IPS DF 6.9 (cell line): ENCODE results near the gene ANKFY1.

Experiments used
- DNase-seq: peaks from one replicate; pipeline ENCODE4 v3.0.0-alpha.2; 2013; ENCODE audit warnings: low read depth, low spot score
- H3K27ac ChIP-seq: one replicate; pipeline ENCODE4 v1.5.1; 2013; ENCODE audit warnings: low read length, control low read depth
- H3K27me3 ChIP-seq: 2 replicates; pipeline ENCODE4 v1.6.1; 2013; ENCODE audit warnings: mild to moderate bottlenecking, low read length; ENCODE audit not compliant: control insufficient read depth, insufficient read depth
- H3K36me3 ChIP-seq: 2 replicates; pipeline ENCODE4 v1.6.1; 2013; ENCODE audit warnings: low read length; ENCODE audit not compliant: control insufficient read depth, insufficient read depth
- H3K4me1 ChIP-seq: 2 replicates; pipeline ENCODE4 v1.6.1; 2013; ENCODE audit warnings: low read length; ENCODE audit not compliant: control insufficient read depth, insufficient read depth
- H3K4me3 ChIP-seq: 2 replicates; pipeline ENCODE4 v1.5.1; 2013; ENCODE audit warnings: mild to moderate bottlenecking, low read length
- H3K9me3 ChIP-seq: 2 replicates; pipeline ENCODE4 v1.6.1; 2013; ENCODE audit warnings: low read length, inconsistent platforms; ENCODE audit not compliant: control insufficient read depth, insufficient read depth
- WGBS: extraction: QIAGEN DNeasy Blood & Tissue Kit; methylation state at CpG from one replicate; pipeline ENCODE4 v1.1.7; 2013; ENCODE audit warnings: mixed read lengths, missing lambda C conversion rate; ENCODE audit not compliant: insufficient read length, insufficient coverage; 5-methylcytosine and 5-hydroxymethylcytosine counted together

Gene ANKFY1

GRCh38 chr17:4160294-4160859, 103.4 kb downstream of the ANKFY1 start:
- DNase-seq = no peak
- 100% methylated on average over 4 of the region's 19 CpGs for WGBS
- no peaks in the 10 kb centered on the region for H3K4me1 ChIP-seq
- 0 out of 2 replicates have a peak, but pooled peaks cover 2% of the 10 kb centered on the region for H3K36me3 ChIP-seq
- no peaks in the 10 kb centered on the region for H3K27me3 ChIP-seq
- no peak overlapping the region for H3K27ac ChIP-seq
- H3K9me3 ChIP-seq = no peaks in the 10 kb centered on the region
- no peak overlapping the region for H3K4me3 ChIP-seq

DNA sequence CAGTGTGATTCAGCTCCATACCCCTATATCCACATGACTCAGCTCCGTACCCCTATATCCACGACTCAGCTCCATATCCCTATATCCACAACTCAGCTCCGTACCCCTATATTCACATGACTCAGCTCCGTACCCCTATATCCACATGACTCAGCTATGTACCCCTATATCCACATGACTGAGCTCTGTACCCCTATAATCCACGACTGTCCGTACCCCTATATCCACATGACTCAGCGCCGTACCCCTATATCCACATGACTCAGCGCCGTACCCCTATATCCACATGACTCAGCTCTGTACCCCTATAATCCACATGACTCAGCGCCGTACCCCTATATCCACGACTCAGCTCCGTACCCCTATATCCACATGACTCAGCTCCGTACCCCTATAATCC, 104.0 kb downstream of the ANKFY1 start:
- Histone ChIP-seq H3K27me3 (no peaks in the 10 kb centered on the region), H3K27ac (no peak overlapping the region), H3K9me3 (no peaks in the 10 kb centered on the region), H3K4me1 (no peaks in the 10 kb centered on the region), H3K36me3 (no peaks in the 10 kb centered on the region), H3K4me3 (no peak overlapping the region)
- no peak for DNase-seq
- 100% methylated on average over 5 of the region's 15 CpGs for WGBS

DNA sequence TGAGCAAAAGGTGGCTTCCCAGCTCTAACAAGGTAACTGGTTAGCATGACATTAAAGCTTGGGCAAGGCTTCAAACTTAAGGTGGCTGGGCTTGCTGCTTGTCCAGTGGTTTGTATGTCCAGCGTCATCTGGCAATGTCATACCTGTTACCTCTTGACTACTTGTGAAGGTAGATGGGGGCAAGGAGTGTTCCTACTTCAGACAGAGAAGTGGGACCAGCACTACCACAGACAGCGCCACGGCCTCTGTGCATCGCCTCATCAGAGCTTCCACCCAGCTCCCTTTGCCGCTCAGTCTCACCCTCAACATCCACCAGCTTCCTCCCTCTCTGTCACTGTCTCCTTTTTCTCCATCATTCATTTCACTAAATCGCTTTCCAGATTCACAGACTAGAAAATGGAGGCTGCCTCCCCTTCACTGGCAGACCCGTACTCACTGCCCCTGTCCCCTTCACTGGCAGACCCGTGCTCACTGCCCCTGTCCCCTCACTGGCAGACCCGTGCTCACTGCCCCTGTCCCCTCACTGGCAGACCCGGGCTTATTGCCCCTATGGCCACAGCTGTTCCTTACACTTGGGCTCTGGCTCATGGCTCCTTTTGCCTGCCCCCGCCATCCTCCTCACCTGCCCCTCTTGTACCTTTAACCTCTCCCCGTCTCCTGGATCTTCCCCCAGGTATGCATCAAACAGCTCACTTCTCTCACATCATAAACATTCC, 106.0 kb downstream of the ANKFY1 start:
- Histone ChIP-seq H3K27ac (no peak overlapping the region), H3K4me3 (no peak overlapping the region), H3K4me1 (no peaks in the 10 kb centered on the region), H3K36me3 (no peaks in the 10 kb centered on the region), H3K27me3 (no peaks in the 10 kb centered on the region), H3K9me3 (no peaks in the 10 kb centered on the region)
- no CpG with 5 or more reads among the region's 12 CpGs for WGBS
- no peak for DNase-seq

DNA sequence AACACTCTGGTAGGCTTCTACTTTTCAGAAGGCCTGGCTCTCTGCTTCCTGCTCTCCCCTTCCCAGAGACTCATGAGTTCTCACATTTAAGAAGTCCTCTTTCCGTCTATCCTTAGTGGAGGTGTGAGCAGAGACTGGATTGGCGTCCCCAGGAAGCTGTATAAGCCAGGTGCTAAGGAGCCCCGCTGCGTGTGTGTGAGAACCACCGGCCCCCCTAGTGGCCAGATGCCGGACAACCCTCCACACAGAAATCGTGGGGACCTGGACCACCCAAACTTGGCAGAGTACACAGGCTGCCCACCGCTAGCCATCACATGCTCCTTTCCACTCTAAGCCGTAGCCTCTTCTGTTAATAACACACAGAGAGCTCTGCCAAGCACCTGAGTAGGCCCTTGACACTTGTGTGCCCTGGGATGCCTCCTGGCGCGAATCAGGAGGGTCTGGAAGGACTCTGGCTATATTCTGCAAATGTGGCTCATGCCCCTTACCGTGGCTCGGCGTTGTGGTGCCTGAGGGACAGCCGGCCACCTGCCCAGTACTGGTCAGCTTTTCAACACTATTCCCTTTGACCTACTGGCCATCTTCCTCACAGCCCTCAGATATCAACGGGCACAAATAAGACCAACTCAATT, 106.9 kb downstream of the ANKFY1 start:
- Histone ChIP-seq H3K27me3 (no peaks in the 10 kb centered on the region), H3K36me3 (no peaks in the 10 kb centered on the region)
- no peak for DNase-seq

GRCh38 chr17:4155980-4156620, 107.7 kb downstream of the ANKFY1 start:
- no peak for DNase-seq
- Histone ChIP-seq H3K36me3 (no peaks in the 10 kb centered on the region), H3K27ac (no peak overlapping the region), H3K27me3 (no peaks in the 10 kb centered on the region), H3K9me3 (no peaks in the 10 kb centered on the region), H3K4me1 (no peaks in the 10 kb centered on the region), H3K4me3 (no peak overlapping the region)
- WGBS = no CpG with 5 or more reads among the region's 10 CpGs

More for the DNA sequence above, 106.9 kb downstream of the ANKFY1 start:
- no peaks in the 10 kb centered on the region for H3K4me1 ChIP-seq
- no peak overlapping the region for H3K4me3 ChIP-seq
- WGBS = no CpG with 5 or more reads among the region's 16 CpGs
- no peaks in the 10 kb centered on the region for H3K9me3 ChIP-seq
- no peak overlapping the region for H3K27ac ChIP-seq

DNA sequence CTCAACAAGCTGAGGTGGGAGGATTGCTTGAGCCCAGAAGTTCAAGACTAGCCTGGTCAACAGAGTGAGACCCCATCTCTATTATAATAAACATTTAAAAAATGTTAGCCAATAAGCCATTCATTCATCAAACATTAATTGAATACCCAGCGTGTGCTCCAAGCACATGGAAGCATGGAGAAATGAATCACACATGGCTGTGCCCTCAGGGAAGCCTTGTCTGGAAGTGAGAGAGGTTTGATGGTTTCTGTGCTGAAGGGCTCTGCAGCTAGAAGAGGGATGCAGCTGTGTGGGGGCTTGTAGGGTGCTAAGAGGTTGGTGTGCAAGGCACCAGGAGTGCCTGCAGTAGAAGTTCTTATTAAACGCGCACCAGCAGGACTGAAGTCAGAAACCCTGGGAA, 109.6 kb downstream of the ANKFY1 start:
- DNase-seq = no peak
- no peaks in the 10 kb centered on the region for H3K4me1 ChIP-seq
- no peaks in the 10 kb centered on the region for H3K36me3 ChIP-seq
- no CpG with 5 or more reads among the region's 3 CpGs for WGBS
- H3K27me3 ChIP-seq = no peaks in the 10 kb centered on the region
- H3K9me3 ChIP-seq = no peaks in the 10 kb centered on the region
- no peak overlapping the region for H3K4me3 ChIP-seq
- H3K27ac ChIP-seq = no peak overlapping the region

DNA sequence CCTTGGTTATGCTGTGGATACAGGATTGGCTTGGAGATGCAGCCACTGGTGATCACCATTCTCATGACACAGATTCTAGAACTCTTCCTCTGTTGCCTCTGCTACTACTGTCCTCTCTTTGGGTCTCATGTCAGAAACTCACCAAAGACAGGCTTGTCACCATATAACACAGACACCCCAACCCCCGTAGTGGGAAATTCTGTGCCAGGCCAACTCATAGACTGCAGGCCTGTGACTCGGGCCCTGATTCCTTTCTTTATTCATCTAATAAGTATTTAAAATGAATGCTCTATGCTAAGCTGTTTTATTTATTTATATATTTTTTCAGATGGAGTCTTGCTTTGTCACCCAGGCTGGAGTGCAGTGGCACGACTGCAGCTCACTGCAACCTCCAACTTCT, 111.3 kb downstream of the ANKFY1 start:
- no peak for DNase-seq
- WGBS = no CpG with 5 or more reads among the region's 3 CpGs

GRCh38 chr17:4150096-4150495, 113.7 kb downstream of the ANKFY1 start:
- DNase-seq = no peak
- no peaks in the 10 kb centered on the region for H3K4me1 ChIP-seq
- no CpG with 5 or more reads among the region's 6 CpGs for WGBS
- no peak overlapping the region for H3K4me3 ChIP-seq
- H3K9me3 ChIP-seq = no peaks in the 10 kb centered on the region
- H3K27ac ChIP-seq = no peak overlapping the region
- no peaks in the 10 kb centered on the region for H3K36me3 ChIP-seq
- H3K27me3 ChIP-seq = 0 out of 2 replicates have a peak, but pooled peaks cover 1% of the 10 kb centered on the region

More for the DNA sequence above, 111.3 kb downstream of the ANKFY1 start:
- Histone ChIP-seq H3K4me3 (no peak overlapping the region), H3K4me1 (no peaks in the 10 kb centered on the region), H3K27ac (no peak overlapping the region), H3K9me3 (no peaks in the 10 kb centered on the region), H3K27me3 (0 out of 2 replicates have a peak, but pooled peaks cover 1% of the 10 kb centered on the region), H3K36me3 (no peaks in the 10 kb centered on the region)

DNA sequence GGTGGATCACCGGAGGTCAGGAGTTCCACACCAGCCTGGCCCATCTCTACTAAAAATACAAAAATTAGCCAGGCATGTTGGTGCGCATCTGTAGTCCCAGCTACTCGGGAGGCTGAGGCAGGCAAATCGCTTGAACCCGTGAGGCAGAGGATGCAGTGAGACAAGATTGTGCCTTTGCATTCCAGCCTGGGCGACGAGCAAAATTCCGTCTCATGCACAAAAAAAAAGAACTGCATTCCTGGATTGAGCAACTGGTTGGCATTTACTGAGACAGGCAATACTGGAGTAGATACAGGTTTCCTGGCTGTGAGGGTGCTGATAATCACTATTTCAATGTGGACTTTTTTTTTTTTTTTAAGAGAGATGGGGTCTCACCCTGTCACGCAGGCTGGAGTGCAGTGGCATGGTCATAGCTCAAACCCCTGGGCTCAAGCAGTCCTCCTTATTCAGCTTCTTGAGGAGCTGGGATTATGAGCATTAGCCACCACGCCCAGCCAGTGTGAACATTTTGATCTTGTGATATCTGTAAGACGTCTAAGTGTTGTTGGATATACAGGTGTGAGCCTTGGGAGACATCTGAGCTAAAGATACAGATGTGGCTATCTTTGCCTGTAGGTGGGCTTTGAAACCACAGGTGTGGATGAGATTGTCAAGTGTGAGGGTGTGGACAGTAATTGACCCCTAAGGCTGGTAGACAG, 115.0 kb downstream of the ANKFY1 start:
- Histone ChIP-seq H3K4me1 (no peaks in the 10 kb centered on the region), H3K27me3 (0 out of 2 replicates have a peak, but pooled peaks cover 1% of the 10 kb centered on the region), H3K36me3 (no peaks in the 10 kb centered on the region), H3K27ac (no peak overlapping the region), H3K4me3 (no peak overlapping the region), H3K9me3 (no peaks in the 10 kb centered on the region)
- WGBS = no CpG with 5 or more reads among the region's 11 CpGs
- DNase-seq = no peak

- H3K4me3 ChIP-seq = no peak overlapping the region
- H3K27me3 ChIP-seq = 0 out of 2 replicates have a peak, but pooled peaks cover 1% of the 10 kb centered on the region
- DNase-seq = no peak
- H3K36me3 ChIP-seq = no peaks in the 10 kb centered on the region
- no peak overlapping the region for H3K27ac ChIP-seq
- WGBS = no CpG with 5 or more reads among the region's 8 CpGs
- H3K9me3 ChIP-seq = no peaks in the 10 kb centered on the region
- H3K4me1 ChIP-seq = no peaks in the 10 kb centered on the region
Observed at GRCh38 chr17:4147751-4148310, 115.9 kb downstream of the ANKFY1 start.
